OCI-LY1 (cell line): ENCODE results near the gene KCNIP4.

Experiments used
- CTCF ChIP-seq: fragments of 200-600 bp; sonication (generic), shearing (Covaris generic); IDR thresholded peaks from 2 replicates; pipeline ENCODE4 v1.5.1; 2017; ENCODE audit warnings: mild to moderate bottlenecking, antibody characterized with exemption, low read length, moderate library complexity, mixed read lengths
- EZH2 ChIP-seq: fragments of 200-600 bp; sonication (generic), shearing (Covaris generic); IDR thresholded peaks from 2 replicates; pipeline ENCODE4 v1.8.0; 2017; ENCODE audit warnings: borderline replicate concordance, mixed run types, mild to moderate bottlenecking, antibody characterized with exemption, low read length, moderate library complexity, mixed read lengths

- TF ChIP-seq CTCF (no peak), EZH2 (no peak)
Observed at GRCh38 chr4:21181716-21182115, 766.9 kb downstream of the KCNIP4 start.
